Measurements from ENCODE around the gene TMPRSS4. TPM values are rescaled to one million over a fixed set of nuclear protein-coding genes. Genes with fewer than 3 reads are reported as not detected.

TMPRSS4 gene
- polyA plus RNA-seq, 3 donors, result not detected

- no peak overlapping the region for H3K9ac ChIP-seq (ENCODE audit: insufficient read depth, low read length, poor library complexity, severe bottlenecking)
- no peaks in the 10 kb centered on the region for H3K79me2 ChIP-seq (ENCODE audit: insufficient read depth, low read length)
- Mint-ChIP-seq H3K27me3 (ENCODE audit: low read depth in 3 of 3) (peaks cover 52 to 61% (median 61%) of the 10 kb centered on the region in 3 donors), H3K4me1 (peaks cover 24% of the 10 kb centered on the region), H3K4me3 (peak overlapping the region in 1 of 2 donors; percentile 29), H3K27ac (no peak overlapping the region), H3K9me3 (peaks cover 0 to 15% (median 4%) of the 10 kb centered on the region in 7 donors), H3K36me3 (peaks cover 6 to 8% of the 10 kb centered on the region in 2 donors)
- no peak overlapping the region for H2AFZ ChIP-seq (ENCODE audit: insufficient read depth, low read depth, low read length, poor library complexity, severe bottlenecking)
- H3K9me3 ChIP-seq (replicated peaks in 1 of 2; ENCODE audit: control insufficient read depth in 1 of 2, insufficient read depth in 1 of 2, low read length in 2 of 2), result peaks cover 0 to 13% of the 10 kb centered on the region in 2 donors
- TF ChIP-seq, protein P1, sequence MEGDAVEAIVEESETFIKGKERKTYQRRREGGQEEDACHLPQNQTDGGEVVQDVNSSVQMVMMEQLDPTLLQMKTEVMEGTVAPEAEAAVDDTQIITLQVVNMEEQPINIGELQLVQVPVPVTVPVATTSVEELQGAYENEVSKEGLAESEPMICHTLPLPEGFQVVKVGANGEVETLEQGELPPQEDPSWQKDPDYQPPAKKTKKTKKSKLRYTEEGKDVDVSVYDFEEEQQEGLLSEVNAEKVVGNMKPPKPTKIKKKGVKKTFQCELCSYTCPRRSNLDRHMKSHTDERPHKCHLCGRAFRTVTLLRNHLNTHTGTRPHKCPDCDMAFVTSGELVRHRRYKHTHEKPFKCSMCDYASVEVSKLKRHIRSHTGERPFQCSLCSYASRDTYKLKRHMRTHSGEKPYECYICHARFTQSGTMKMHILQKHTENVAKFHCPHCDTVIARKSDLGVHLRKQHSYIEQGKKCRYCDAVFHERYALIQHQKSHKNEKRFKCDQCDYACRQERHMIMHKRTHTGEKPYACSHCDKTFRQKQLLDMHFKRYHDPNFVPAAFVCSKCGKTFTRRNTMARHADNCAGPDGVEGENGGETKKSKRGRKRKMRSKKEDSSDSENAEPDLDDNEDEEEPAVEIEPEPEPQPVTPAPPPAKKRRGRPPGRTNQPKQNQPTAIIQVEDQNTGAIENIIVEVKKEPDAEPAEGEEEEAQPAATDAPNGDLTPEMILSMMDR (IDR thresholded peaks at IDR 0.05), result no peak
- H3K27ac ChIP-seq (ENCODE audit: low read depth in 1 of 2, low read length in 2 of 2), result no peak overlapping the region
- no peaks in the 10 kb centered on the region for H3K36me3 ChIP-seq (replicated peaks in 1 of 2; ENCODE audit: control insufficient read depth in 1 of 2, insufficient read depth in 2 of 2, low read length in 2 of 2)
- no peak overlapping the region for H3K4me3 ChIP-seq (replicated peaks in 1 of 3; ENCODE audit: low read depth in 2 of 3, low read length in 3 of 3)
- no peak overlapping the region for H3K4me2 ChIP-seq (replicated peaks; ENCODE audit: extremely low read depth, low read length, poor library complexity, severe bottlenecking)
- 67% methylated on average over 2 of the region's 5 CpGs for WGBS (ENCODE audit: insufficient coverage)
- no peaks in the 10 kb centered on the region for H4K20me1 ChIP-seq (ENCODE audit: insufficient read depth, low read length)
- H3K27me3 ChIP-seq (ENCODE audit: control insufficient read depth in 2 of 2, insufficient read depth in 2 of 2, low read length in 2 of 2), result peaks cover 43 to 64% of the 10 kb centered on the region in 2 donors
- peaks cover 18 to 23% of the 10 kb centered on the region in 2 donors for H3K4me1 ChIP-seq (ENCODE audit: control insufficient read depth in 1 of 2, insufficient read depth in 2 of 2, low read length in 2 of 2)
- no peak for DNase-seq
- intact Hi-C loops (cut with micrococcal nuclease), result no loop called here
Observed at GRCh38 chr11:118151431-118151830, 74.6 kb downstream of the TMPRSS4 start.

- intact Hi-C loops (cut with micrococcal nuclease), result no loop called here
- H3K27ac ChIP-seq (ENCODE audit: low read depth in 1 of 2, low read length in 2 of 2), result no peak overlapping the region
- H3K27me3 Mint-ChIP-seq (ENCODE audit: low read depth in 3 of 3), result peaks cover 58 to 67% (median 65%) of the 10 kb centered on the region in 3 donors
- no peak for DNase-seq
- H3K4me2 ChIP-seq (replicated peaks; ENCODE audit: extremely low read depth, low read length, poor library complexity, severe bottlenecking), result peak overlapping the region; percentile 77
- 62% methylated on average over 5 of the region's 16 CpGs for WGBS (ENCODE audit: insufficient coverage)
- H3K27me3 ChIP-seq (ENCODE audit: control insufficient read depth in 2 of 2, insufficient read depth in 2 of 2, low read length in 2 of 2), result peaks cover 50 to 68% of the 10 kb centered on the region in 2 donors
- H3K4me1 ChIP-seq (ENCODE audit: control insufficient read depth in 1 of 2, insufficient read depth in 2 of 2, low read length in 2 of 2), result peaks cover 18 to 28% of the 10 kb centered on the region in 2 donors
- peaks cover 0 to 19% of the 10 kb centered on the region in 2 donors for H3K9me3 ChIP-seq (replicated peaks in 1 of 2; ENCODE audit: control insufficient read depth in 1 of 2, insufficient read depth in 1 of 2, low read length in 2 of 2)
- peaks cover 5 to 8% of the 10 kb centered on the region in 2 donors for H3K36me3 Mint-ChIP-seq
- peaks cover 0 to 15% (median 4%) of the 10 kb centered on the region in 7 donors for H3K9me3 Mint-ChIP-seq
- H4K20me1 ChIP-seq (ENCODE audit: insufficient read depth, low read length), result no peaks in the 10 kb centered on the region
- no peaks in the 10 kb centered on the region for H3K36me3 ChIP-seq (replicated peaks in 1 of 2; ENCODE audit: control insufficient read depth in 1 of 2, insufficient read depth in 2 of 2, low read length in 2 of 2)
- H2AFZ ChIP-seq (ENCODE audit: insufficient read depth, low read depth, low read length, poor library complexity, severe bottlenecking), result no peak overlapping the region
- no peaks in the 10 kb centered on the region for H3K79me2 ChIP-seq (ENCODE audit: insufficient read depth, low read length)
- peak overlapping the region in 1 of 3 experiments; percentile 71 for H3K4me3 ChIP-seq (replicated peaks in 1 of 3; ENCODE audit: low read depth in 2 of 3, low read length in 3 of 3)
- TF ChIP-seq, protein P1 (IDR thresholded peaks at IDR 0.05), result no peak
- H3K4me3 Mint-ChIP-seq, result peak overlapping the region in 1 of 2 donors; percentile 79
- peaks cover 27% of the 10 kb centered on the region for H3K4me1 Mint-ChIP-seq
- no peak overlapping the region for H3K27ac Mint-ChIP-seq
- no peak overlapping the region for H3K9ac ChIP-seq (ENCODE audit: insufficient read depth, low read length, poor library complexity, severe bottlenecking)
Observed at GRCh38 chr11:118152020-118152551, 75.2 kb downstream of the TMPRSS4 start.

All from CD14-positive monocyte (primary cell).